Choroid plexus epithelial cell (primary cell): ENCODE measurements around the gene KIRREL3.

ENCODE experiments used
- DNase-seq: peaks from one replicate; pipeline ENCODE4 v3.0.0-alpha.2; 2010; ENCODE audit warnings: low read depth
- H3K4me3 ChIP-seq: 2 replicates; pipeline ENCODE4 v1.5.1; 2011; ENCODE audit warnings: low read depth, mild to moderate bottlenecking, control low read depth, low read length, moderate library complexity
- TF ChIP-seq, protein P1 (sequence below): conservative IDR thresholded peaks from 2 replicates; pipeline ENCODE4 v1.5.1; 2011; ENCODE audit warnings: low read depth, mild to moderate bottlenecking, control low read depth, inconsistent platforms, low read length, moderate library complexity

The KIRREL3 gene

DNA sequence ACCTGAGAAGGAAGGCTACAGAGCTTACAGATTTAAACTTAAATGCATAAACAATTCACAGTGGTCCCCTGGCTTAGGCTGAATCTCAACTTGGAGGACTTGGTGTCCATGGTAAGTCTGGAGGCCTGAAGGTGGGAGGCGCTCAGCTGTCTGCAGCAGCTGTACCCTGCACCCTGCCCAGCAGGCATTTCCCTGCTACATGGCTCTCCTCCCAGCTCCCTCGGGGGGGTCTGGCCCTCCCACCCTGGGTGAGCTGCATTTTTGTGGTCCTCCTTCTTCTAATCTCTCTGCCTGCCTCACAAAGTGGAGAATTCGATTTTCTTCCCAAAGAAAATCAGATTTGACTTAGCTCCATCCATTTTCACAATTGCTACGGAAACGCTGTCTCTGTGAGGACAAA is 273.2 kb downstream of the KIRREL3 start:
- no peak for DNase-seq
- no peak overlapping the region for H3K4me3 ChIP-seq
- TF ChIP-seq, protein P1, sequence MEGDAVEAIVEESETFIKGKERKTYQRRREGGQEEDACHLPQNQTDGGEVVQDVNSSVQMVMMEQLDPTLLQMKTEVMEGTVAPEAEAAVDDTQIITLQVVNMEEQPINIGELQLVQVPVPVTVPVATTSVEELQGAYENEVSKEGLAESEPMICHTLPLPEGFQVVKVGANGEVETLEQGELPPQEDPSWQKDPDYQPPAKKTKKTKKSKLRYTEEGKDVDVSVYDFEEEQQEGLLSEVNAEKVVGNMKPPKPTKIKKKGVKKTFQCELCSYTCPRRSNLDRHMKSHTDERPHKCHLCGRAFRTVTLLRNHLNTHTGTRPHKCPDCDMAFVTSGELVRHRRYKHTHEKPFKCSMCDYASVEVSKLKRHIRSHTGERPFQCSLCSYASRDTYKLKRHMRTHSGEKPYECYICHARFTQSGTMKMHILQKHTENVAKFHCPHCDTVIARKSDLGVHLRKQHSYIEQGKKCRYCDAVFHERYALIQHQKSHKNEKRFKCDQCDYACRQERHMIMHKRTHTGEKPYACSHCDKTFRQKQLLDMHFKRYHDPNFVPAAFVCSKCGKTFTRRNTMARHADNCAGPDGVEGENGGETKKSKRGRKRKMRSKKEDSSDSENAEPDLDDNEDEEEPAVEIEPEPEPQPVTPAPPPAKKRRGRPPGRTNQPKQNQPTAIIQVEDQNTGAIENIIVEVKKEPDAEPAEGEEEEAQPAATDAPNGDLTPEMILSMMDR: no peak

DNA sequence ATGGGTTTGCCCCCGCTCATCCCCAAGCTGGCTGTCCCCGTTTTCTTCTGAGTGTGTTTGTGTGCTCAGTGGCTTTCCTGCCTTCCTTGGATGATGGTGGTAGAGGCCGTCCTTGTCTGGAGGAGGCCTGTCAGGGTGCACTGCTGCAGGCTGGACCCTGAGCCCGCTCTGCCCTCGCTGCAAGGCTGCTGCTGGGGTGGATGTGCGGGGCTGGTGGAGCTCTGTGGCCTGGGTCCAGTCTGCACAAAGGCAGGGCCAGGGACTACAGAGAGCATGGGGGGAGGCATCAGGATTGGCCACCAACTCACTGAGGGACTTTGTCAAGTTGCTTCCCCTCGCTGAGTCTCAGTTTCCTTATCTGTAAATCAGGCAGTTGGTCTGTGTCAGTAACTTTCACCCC is 275.0 kb downstream of the KIRREL3 start:
- no peak for DNase-seq
- TF ChIP-seq, protein P1: no peak
- H3K4me3 ChIP-seq: no peak overlapping the region

DNA sequence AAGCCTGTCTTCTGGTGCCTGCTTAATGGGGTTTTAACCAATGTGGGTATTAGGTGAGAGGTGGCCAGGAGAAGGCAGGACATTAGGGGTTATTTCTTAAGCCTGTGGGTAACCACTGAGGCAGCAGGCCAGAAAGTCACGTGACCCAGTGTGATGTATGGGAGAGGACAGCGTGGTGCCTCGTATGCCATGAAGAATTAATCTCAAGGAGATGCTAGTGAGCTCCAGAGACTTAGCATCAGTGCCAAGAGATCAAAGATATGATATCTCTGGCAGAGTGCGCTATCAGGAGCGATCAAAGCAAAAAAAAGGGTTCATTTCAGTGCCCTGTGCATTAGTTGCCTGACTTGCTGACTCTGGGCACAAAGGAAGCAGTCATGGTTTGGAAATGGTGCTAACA is 275.5 kb downstream of the KIRREL3 start:
- no peak for DNase-seq
- TF ChIP-seq, protein P1: no peak

DNA sequence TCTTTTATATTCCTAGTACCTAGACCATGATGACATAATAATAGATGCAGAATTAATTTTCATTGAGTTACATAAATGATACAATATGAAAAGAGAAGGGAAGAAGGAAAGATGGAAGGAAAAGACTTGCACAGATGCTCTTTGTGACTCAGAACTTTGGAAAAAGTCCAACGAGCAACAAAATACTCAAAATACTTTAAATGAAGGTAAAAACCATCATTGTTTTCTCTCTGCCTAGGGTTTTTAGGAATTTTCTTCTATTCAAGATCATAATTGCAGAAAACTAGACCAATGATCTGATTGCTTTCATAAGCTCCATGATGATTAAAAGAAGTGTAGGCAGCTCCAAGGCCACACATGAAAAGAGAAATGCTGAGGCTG is 276.9 kb downstream of the KIRREL3 start:
- H3K4me3 ChIP-seq: no peak overlapping the region
- TF ChIP-seq, protein P1: no peak
- no peak for DNase-seq

More for the DNA sequence above, 275.5 kb downstream of the KIRREL3 start:
- H3K4me3 ChIP-seq: no peak overlapping the region

DNA sequence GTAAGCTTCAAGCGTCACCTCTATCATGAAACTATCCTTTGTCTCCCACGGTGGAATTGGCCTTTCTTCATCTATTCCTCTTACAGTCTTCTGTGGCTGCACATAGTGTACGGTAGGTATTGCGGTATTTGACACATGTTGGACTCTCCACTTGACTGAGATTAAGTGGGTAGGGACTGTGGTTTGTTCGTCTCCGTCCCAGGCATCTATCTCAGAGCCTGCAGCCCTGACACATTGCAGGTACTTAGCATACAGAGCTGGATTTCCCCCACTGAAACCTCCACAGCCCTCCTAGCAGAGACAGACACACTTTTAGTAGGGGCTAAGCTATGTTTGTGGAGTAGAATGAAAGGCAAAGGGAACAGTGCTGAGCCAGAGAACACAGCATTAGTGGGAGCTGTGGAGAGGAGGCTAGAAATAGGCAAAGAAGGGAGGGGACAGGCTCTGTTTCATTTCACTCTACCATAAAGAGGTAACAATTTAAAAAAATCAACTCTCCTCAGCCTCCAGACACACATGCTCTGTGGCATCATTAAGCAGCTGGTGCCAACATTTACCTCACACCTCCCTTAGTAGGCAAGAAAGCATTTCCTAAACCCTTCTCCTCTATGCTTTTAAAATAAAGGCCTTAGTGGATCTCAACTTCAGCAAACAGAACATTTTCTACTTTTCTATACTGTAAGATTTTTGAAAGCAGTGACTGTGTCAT is 277.5 kb downstream of the KIRREL3 start:
- H3K4me3 ChIP-seq: no peak overlapping the region
- TF ChIP-seq, protein P1: no peak
- DNase-seq: no peak

DNA sequence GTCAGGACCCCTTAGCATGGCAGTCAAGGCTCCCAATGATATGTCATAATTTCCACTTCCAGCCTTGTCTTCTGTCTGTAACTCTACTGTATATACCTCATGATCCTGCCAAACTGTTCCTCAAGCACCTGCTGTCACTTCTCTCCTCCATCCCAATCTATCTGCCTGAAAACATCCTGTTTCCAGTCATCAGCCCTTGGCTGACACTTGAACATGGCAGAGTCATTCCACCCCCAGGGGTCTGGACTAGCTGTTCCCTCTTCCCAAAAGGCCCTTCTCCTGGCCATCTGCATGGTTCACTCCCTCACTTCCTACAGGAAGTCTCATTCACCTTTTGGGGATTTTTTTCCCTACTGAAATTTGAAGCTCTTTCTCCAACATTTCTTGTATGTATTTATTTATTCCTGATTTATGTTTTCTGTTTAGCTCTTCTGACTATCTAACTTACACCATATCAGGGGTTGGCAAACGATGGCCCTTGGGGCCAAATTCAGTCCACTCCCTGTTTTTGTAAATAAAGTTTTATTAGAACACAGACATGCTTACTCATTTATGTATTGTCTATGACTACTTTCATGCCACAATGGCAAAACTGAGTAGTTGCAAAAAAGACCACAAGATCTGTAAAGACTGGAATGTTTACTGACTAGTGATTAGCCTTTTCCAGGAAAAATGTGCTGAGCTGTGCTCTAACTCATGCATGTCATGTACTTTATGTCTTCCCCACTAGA is 278.4 kb downstream of the KIRREL3 start:
- DNase-seq: no peak
- H3K4me3 ChIP-seq: no peak overlapping the region
- TF ChIP-seq, protein P1: no peak
